Measurements from ENCODE around the gene CAVIN2.

GRCh38 chr2:191848771-191849767 lies 2.2 kb upstream of the CAVIN2 start:
- no peak for TF ChIP-seq CTCF (IDR thresholded peaks at IDR 0.05)
- TF ChIP-seq EP300 (IDR thresholded peaks at IDR 0.05) = no peak

Data from esophagus muscularis mucosa (tissue), 3 donors.